Hepatic stellate cell (primary cell): ENCODE data around the gene ZFYVE19.

Experiments used
- DNase-seq: peaks from one replicate; pipeline ENCODE4 v3.0.0; 2011; ENCODE audit warnings: low spot score

ZFYVE19 gene

DNA sequence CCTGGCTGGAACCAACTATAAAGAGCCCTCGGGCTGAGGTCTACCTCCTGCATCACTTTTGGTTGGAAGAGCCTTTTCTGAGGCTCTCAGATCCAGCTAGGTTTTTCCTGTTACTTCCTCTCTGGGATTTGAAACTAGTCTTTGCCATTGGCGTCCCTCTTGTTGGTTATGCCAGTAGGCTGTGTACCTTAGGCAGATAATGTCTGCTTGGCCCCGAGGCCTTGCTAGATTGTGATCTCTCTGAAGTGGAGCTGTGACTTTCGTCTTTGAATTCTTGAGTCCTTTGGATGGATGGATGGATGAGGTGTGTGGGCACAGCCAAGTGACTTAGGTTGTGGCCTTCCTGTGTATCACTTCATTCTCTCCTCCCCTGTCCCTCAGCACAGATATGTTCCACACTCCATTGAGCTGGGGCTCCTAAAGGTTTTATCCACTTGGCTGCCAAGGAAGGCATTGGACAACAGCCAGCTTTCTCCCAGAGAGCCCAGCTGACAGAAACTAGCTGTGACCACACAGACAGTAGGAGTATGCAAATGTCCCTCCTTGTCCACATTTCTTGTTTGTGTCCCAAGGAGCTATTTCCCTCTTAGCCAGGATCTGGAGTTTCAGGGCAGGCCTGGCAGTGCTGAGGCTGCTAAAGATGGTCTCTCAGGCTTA, 8.3 kb downstream of the ZFYVE19 start:
- no peak for DNase-seq

DNA sequence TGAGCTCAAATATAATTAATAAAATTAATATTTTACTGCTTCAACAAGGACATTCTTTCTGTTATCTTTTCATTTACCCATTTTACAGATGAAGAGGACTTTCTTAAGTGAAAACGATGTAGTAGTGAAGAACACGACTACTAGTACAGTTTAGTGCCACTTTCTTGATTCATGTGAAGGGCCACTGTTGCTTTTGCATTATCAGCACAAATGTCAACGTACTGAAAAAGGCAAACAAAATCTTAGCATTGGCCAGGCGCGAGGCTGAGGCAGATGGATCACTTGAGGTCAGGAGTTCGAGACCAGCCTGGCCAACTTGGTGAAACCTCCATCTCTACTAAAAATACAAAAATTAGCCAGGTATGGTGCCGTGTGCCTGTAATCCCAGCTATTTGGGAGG, 12.2 kb downstream of the ZFYVE19 start:
- DNase-seq = no peak

DNA sequence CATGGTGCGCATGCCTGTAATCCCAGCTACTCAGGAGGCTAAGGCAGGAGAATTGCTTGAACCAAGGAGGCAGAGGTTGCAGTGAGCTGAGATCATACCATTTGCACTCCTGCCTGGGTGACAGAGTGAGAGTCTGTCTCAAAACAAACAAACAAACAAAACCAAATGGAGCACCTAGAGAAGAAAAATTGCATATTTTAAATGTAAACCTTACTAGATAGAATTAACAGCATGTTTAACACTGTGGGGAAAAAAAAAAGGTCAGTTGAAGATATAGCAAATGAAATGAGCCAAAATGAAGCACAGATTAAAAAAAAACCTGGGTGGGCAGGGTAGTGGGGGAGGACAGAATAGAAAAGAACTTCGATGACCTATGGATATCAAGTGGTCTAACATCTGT, 14.3 kb downstream of the ZFYVE19 start:
- no peak for DNase-seq

DNA sequence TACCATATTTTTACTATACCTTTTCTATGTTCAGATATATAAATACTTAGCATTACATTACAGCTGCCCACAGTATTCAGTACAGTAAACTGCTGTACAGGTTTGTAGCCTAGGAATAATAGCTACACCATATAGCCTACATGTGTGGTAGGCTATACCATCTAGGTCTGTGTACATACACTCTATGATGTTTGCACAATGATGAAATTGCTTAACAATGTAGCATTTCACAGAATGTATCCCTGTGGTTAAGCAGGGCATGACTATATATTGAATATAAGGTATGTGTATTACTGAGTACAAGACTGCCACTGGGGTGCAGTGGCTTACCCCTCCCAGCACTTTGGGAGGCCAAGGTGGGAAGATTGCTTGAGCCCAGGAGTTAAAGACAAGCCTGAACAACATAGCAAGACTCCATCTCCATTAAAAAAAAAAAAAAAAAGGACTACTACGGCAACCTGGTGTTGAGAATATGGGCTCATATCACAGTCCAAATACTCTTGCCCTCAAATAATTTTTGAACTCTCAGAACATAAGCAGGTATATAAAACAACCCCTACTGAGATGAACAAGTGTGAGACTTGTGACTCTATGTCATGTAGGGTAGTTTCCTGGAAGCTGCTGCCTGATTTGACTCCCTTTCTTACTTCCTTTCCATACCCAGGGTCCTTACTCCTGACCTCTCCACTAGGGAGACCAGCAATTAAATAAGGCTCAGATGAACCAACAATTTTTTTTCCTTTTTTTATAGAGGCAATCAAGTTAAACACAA, 16.9 kb downstream of the ZFYVE19 start:
- DNase-seq = no peak

DNA sequence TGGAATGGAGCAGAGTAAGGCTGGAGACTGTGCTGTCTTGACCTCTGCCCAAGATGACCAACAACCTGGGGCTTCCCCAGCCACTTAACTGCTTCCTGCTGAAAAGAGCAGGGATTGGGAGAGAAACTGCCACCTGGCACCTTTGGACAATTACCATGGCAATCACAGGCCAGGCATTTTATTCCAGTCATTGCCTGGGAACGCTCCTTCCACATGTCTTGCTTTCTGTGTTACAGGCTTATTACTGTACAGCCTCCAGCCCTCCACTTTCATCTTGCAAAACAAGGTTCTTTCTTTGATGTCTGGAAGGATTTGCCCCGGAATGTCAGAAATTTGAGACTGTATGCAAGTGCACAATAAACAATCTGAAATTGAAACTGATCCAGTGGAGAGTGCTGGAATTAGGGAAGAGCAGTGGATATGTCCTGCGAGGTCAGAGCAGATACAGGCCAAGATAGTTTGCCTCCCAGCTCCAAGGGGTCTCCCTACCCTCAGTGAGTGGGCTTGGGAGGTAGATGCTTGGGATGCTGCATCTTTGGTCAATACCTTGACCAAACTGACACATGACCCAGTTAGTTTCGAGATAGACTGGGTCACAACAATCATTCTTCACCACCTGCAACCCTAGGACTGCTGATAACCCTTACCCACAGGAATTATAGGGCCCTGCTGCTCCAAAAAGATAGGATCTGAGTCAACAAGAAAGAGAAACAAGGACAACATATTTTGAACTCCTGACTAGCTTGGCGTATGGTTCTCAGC, 19.0 kb downstream of the ZFYVE19 start:
- no peak for DNase-seq

DNA sequence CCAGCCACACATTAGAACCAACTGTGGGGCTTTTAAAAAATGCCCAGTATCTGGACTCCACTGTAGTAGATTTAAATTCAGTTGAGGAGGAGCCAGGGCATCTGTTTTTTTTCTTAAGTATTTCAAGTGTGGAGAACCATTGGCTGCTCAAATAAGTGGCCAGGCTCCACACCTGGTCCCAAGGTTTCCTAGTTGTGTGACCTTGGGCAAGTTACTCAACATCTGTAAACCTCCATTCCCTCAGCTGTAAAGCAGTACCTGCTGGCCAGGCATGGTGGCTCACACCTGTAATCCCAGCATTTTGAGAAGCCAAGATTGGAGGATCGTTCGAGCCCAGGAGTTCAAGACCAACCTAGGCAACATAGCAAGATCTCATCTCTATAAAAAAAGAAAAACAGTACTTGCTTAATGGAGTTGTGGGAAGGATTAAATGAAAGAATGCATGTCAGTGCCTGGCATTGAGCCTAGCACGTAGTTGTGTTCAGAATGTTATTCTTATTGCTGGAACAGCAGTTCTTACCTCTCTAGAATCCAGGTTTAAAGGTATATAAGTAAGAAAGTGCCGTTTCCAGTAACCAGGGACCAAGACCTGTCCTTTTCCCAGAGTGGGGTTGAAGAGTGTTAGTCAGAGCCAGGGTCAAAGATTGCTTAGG, 19.7 kb downstream of the ZFYVE19 start:
- DNase-seq = no peak

DNA sequence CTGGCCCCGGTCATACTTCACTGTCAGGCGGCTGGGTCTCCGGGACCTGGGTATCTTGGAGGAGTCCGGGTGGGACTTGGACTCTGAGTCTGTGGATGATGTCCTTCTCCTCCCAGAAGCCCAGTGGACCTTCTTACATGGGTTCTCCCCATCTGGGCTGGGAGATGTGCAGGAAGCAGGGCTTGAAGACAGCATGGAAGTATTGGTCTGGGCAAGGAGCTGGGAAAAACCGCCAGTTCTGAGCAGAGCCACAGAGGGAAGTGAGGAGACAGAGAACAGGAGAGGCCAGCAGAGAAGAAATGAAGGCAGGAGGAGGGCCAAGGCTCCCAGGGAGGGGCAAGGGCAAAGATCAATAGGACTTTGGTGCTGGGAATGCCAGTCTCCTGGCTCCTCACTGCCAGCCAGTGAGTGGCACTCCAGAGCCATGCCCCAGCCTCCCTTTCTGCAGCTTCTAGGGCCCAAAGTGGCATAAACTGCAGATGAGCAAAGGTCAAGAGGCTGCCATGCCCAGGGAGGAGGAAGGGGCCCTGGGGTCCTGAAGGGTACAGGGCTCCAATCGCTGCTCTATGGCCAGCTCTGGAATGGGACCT, 21.7 kb downstream of the ZFYVE19 start, which contains the start of gene PPP1R14D:
Gene PPP1R14D, minus strand, starts transcription at position 262 of the 590 bp plus-strand sequence. Its CDS starts 67 bp downstream, at position 195.
- no peak for DNase-seq

DNA sequence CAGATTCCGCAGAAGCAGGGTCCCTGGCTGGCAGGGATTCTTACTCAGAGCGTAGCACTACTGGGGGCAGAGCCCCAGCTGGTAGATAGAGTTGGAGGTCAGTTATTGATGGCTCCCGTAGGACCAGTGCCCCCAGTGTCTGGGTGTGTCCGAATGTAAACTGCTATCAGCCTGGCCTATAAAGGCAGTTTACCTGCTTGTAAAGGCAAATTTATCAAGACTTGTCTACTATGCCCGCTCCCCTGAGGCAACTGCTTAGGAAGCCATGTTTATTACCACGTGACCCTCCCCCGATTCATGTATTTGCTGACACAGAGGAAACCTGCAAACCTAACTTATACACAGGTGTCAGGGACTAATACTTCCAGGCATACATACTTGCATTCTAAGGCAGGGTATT, 22.2 kb downstream of the ZFYVE19 start:
- no peak for DNase-seq

DNA sequence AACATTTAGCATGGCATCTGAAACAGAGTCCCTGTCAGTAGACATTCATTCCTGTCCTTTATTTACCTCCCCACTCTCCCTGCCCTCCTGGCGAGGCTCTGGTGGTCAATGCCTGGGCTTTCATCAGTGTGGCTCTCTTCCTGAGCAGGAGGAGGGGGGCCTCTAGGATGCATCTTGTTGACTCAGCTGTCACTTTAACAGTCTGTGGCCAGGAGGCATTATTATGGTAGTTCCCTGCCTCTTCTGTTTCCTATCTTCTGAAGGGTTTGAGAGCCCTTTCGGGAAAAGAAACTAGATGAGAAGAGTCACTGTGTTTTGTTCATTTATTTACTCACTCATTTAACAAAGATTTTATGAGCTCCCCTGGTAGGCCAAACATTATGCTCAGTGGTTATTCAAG, 24.0 kb downstream of the ZFYVE19 start:
- DNase-seq = no peak

DNA sequence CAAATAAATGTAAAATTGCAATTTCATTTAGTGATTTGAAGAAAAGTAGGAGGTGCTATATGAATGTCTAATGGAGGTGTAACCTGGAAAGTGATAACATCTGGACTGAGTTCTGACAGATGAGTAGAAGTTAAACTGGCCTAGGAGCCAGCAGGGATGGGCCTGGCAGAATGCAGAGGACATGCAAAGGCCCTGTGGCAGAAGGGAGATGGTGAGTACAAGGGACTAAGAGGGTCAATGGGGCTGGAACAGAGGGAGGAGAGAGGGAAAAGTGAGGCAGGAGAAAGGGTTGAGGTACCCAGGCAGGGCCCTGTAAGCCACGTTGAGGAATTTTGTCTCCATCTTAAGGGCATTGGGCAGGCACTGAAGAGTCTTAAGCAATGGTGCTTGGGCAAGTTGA, 25.0 kb downstream of the ZFYVE19 start:
- no peak for DNase-seq

DNA sequence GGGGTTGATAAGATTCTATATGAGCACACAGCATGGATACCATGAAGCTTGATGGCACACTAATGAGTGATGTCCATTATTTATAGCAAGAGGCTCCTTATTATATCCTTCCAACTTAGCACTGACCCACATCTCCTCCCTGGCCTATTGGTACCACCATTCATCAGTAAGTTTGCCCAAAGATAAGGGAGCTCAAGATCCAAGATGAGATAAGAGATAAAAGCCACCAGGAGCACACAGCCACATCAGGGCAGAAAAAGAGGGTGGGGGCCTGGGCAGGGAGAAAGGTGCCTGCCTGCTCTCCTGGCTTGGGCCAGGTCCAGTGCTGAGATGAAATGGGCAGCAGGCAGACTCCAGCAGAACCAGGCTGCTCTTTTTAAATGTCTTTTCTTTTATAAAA, 26.0 kb downstream of the ZFYVE19 start:
- no peak for DNase-seq

DNA sequence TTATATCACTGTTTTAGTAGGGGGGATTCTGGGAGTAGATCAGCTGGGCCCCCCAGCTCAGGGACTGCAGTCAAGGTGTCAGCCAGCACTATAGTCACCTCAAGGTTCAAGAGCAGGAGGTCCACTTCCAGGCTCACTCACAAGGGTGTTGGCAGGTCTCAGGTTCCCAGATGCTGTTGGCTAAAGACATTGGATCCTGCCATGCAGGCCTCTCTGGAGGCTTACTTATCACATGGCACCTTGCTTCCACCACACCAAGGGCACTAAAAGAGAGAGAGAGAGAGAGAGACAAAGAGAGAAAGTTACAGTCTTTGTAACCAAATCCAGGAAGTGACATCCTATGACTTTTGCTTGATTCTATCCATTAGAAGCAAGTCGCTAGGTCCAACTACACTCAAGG, 29.1 kb downstream of the ZFYVE19 start:
- DNase-seq = no peak

DNA sequence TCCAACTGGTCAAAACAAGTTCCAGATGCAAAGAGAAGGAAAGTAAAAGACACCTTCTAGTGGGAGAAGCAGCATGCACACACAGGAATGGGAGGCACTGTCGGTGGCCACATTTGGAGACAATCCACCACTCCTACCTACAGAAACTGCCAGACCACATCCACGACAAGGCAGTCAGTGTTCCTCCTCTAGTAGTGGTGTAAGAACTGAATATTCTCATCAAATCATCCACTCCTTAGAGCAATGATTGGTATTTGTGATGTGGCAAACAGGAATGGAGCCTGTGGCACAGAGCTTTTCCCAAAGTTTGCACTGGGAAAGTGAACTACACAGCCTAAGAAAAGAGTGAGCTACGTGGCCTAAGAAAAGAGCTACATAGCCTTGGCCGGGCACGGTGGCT, 31.9 kb downstream of the ZFYVE19 start:
- no peak for DNase-seq

DNA sequence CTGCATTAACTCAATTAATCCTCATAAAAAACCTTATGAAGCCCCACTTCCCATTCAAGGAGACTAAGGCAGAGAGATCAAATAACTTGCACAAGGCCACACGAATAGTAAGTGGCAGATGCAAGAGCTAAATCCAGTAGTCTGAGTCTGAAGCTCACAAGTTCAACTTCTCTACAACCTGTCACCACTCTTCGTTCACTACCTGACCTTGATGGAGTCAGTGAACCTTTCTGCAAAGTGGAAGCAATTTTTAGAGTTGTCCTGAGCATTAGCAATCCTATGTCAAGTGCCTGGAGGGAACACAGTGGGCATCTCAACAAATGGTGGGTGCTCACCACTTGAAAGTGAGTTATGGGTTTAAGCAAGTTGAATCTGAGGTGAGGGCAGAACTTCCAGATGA, 34.9 kb downstream of the ZFYVE19 start:
- no peak for DNase-seq

DNA sequence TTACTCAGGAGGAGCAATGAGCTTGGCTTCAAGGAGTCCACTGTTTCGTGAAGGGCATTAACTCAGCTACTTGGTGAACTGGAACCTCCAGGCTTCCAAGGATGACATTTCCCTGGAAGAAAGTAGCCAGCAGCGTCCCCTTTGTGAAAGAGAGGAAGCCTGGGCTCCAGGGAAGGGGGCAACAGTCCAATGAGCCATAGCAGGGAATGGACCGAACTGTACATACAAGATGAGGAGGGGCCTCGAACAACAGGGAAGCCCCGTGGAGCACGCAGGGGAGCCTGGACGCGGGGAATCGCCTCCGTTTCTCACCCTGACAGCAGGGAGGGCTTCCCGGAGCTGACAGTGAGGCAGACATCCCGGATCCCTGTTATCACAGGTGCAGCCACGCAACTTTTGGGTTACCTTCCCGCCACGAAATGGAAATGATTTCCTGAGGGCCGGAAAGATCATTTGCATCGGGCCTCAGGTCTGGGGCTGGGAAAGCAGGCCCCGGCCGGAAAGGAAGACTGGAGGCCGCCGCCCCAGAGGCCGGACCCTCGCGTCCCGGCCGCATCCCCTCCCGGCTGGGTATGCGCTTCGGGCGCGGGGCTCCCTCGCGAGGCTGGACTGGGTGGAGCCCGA, 36.5 kb downstream of the ZFYVE19 start:
- DNase-seq = no peak

DNA sequence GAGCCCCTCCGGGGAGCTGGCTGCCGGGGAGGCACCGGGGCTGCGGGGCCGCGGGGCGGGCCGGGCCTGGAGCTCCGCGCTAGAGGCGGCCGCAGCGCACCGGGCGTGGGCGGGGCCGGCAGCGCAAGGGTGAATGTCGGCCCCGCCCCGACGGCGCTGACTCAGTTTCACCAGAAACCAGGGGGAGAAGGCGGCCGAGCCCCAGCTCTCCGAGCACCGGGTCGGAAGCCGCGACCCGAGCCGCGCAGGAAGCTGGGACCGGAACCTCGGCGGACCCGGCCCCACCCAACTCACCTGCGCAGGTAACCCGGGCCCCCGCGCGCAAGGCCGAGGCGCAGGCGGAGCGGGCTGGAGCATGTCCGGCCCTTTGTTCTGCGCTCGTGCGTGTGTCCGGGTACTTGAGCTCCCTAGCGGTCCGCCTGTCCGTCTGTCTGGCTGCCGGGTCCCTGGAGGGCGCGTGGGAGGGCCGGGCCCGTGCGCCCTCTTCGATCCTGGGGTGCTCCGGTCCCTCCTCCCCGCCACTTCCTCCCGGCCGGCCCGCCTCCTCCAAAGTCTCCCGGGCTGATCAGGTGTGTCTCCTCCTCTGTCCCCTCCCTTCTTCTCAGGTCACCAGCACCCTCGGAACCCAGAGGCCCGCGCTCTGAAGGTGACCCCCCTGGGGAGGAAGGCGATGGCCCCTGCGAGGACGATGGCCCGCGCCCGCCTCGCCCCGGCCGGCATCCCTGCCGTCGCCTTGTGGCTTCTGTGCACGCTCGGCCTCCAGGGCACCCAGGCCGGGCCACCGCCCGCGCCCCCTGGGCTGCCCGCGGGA, 37.2 kb downstream of the ZFYVE19 start, which contains the start of gene SPINT1:
Gene SPINT1, plus strand, starts transcription at position 164 of the 811 bp plus-strand sequence. Its CDS starts 507 bp downstream, at position 671.
- no peak for DNase-seq

DNA sequence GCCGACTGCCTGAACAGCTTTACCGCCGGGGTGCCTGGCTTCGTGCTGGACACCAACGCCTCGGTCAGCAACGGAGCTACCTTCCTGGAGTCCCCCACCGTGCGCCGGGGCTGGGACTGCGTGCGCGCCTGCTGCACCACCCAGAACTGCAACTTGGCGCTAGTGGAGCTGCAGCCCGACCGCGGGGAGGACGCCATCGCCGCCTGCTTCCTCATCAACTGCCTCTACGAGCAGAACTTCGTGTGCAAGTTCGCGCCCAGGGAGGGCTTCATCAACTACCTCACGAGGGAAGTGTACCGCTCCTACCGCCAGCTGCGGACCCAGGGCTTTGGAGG, 37.8 kb downstream of the ZFYVE19 start:
- no peak for DNase-seq

DNA sequence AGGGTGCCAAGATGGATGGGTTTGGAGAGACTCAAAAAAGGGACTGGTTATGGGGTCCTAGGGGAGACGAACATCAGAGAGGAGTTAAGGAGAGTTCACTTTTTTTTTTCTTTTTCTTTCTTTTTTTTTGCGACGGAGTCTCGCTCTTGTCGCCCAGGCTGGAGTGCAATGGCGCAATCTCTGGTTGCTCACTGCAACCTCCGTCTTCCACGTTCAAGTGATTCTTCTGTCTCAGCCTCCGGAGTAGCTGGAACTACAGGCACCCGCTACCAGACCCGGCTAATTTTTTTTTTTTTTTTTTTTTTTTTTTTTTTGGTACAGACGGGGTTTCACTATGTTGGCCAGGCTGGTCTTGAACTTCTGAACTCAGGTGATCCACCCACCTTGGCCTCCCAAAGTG, 38.1 kb downstream of the ZFYVE19 start:
- DNase-seq = no peak

DNA sequence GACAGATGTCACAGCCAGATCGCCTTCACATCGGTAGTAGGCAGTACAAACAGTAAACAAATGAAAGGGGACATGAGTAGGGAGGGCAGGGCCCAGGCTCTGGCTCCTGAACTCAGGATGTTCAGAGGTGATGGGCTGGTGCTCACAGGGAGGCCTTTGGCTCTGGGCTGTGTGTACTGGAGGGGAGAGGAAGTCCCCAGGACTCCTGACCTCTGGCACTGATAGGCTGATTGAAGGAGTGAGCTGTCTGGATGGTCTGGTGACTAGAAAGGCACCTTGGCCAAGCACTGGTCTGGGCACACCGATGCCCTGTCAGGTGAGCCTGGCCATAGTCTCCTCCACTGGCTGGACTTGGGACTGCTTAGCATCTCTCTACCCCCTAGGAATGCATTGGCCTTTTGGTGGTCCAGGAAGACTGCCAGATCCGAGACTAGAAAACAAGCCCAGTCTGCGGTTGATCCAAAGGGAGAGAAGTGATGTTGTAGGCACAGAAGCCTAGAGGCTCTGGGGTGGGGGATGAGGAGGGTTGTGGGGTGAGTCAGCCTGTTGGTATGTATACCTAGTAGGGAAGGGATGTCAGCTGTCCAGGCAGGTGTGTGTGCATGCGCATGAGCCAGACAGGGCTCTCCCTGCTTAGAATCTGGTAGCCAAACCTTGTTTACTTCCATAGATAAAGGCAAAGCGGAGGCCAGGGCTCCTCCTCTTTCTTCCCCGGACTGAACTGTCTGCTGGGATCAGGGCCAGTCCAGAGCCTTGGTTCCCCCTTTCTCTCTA, 38.8 kb downstream of the ZFYVE19 start:
- DNase-seq = no peak

DNA sequence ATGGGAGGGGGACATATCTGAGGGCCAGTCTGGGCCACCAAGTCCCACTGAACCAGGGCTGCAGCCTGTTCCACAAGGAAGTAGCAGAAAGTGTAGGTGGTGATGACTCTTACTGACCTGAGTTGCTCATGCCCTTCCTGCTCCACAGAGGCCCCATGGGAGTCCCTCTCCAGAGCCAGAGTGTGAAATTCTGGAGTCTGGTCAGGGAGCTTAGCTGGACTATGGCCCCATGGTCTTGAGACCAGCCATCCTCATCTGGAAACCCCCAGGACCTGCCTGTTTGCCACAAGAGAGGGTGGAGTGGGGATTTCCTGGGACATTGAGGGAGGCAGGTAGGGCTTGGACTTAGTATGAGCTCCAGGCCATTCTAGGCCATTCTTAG, 39.9 kb downstream of the ZFYVE19 start:
- no peak for DNase-seq
